ENCODE results near the gene ELMO1. TPM values are rescaled to one million over a fixed set of nuclear protein-coding genes. Genes with fewer than 3 reads are reported as not detected.

ELMO1 gene
- total and polyA plus RNA-seq, 10 of the 15 experiments (the other 5 are each of a cell fraction or from before 2014, with no cell fraction given) = 22.6 to 85.9 (median 56.6) TPM

DNA sequence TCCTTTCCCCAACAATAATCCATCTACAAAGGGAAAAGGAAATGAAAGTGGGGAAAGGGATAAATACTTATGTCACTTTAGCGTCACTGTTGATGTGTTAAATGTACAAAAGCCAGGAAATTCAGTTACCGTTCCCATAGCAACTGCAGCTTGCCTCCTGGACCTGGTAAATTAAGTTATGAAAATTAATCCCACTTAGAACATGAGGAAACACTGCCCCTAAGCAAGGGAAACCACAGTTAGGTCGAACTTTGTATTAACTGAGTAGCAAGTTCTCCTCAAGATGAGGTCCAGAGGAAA lies 386.2 kb downstream of the ELMO1 start (continued):
- no peak for TF ChIP-seq ELK1 (IDR thresholded peaks at IDR 0.05; ENCODE audit: low read depth, low read length)
- no peak for TF ChIP-seq ZNF217 (IDR thresholded peaks at IDR 0.05)
- no peak for TF ChIP-seq SMARCA5 (IDR thresholded peaks at IDR 0.05)
- TF ChIP-seq RAD21 (IDR thresholded peaks at IDR 0.05; ENCODE audit: insufficient read depth, low read depth, low read length) = no peak
- TF ChIP-seq ETV6 (conservative IDR thresholded peaks at IDR 0.05 in 1 of 2, IDR thresholded peaks at IDR 0.05 in 1 of 2; ENCODE audit: borderline replicate concordance in 1 of 2, low read depth in 1 of 2) = no peak

DNA sequence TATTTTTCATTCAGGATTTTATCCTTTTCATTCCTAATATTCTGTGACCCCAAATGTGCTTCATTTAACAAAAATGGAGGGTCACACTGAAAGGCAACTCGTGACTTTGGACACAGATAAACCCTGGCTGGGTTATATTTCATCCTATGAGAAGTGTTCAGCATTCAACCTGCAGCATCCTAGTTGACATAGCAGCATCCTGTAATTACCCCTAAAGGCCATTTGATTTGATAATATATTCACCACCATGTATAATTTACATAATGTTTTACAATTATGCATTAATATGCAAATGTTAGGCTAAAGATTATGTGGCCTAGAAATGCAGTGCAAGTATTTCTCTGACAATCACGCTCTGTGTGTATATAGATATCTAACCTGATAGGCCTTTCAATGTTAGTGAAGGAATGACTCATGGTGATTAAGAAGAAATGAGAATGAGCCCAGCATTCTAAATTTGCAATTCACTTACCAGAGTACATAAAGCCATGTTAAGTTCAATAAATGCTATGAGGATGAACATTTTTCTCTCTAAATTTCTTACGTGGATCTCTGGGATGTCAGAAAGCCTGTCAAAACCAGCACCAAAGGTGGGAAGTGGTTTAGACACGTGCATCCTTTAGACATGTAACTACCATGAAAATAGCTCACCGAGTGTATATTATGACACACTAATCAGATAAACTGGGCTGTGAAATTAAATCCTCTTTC lies 386.7 kb downstream of the ELMO1 start:
- Histone ChIP-seq H3K4me2 (ENCODE audit: control insufficient read depth, insufficient read depth) (no peak overlapping the region), H3K27me3 (replicated peaks in 1 of 2; ENCODE audit: control insufficient read depth in 2 of 2, insufficient read depth in 2 of 2, low read length in 1 of 2) (no peaks in the 10 kb centered on the region), H3K4me3 (no peak overlapping the region), H3K79me2 (ENCODE audit: control insufficient read depth, insufficient read depth, low read length) (no peaks in the 10 kb centered on the region), H3K4me1 (ENCODE audit: control insufficient read depth, insufficient read depth, low read length) (peaks cover 7% of the 10 kb centered on the region), H3K9ac (ENCODE audit: control insufficient read depth, insufficient read depth, low read length) (no peak overlapping the region), H2AFZ (ENCODE audit: control insufficient read depth, low read depth, low read length) (no peak overlapping the region), H3K9me3 (replicated peaks; ENCODE audit: control insufficient read depth, insufficient read depth, low read length) (no peaks in the 10 kb centered on the region; the same call in 2 of the 3 replicates), H4K20me1 (ENCODE audit: control insufficient read depth, insufficient read depth) (no peaks in the 10 kb centered on the region), H3K36me3 (ENCODE audit: control insufficient read depth in 2 of 2, insufficient read depth in 2 of 2, low read length in 1 of 2) (no peaks in the 10 kb centered on the region; a peak in 1 of 4 replicates), H3K27ac (ENCODE audit: control insufficient read depth, insufficient read depth) (no peak overlapping the region)
- intact Hi-C loops (cut with micrococcal nuclease; ENCODE audit: unreplicated experiment) (no loop called here), in situ Hi-C loops (cut with MboI) (no loop called here)
- POLR2A ChIA-PET = interaction anchor here (1.1 kb wide), 1 partner anchor 44 kb away, joined by 5 read pairs; no protein-coding TSS in a partner anchor
- SMC1A ChIA-PET (ENCODE audit: uncharacterized antibody, unreplicated experiment) = interaction anchor here (0.9 to 1.3 kb wide), 2 partner anchors 11 to 105 kb away, joined by 3 read pairs; no protein-coding TSS in a partner anchor
- RAD21 ChIA-PET (ENCODE audit: unreplicated experiment) = no interaction called here
- ATAC-seq (no peak), FAIRE-seq (no peak), DNase-seq (ENCODE audit: low read depth, low spot score) (no peak)
- CTCF ChIA-PET = interaction anchor here (1.4 kb wide), 1 partner anchor 10 kb away, joined by 4 read pairs; no protein-coding TSS in a partner anchor
- WGBS (ENCODE audit: insufficient coverage, insufficient replicate concordance, low lambda C conversion rate, missing lambda C conversion rate) = 74% methylated on average over 5 of the region's 5 CpGs
- no TSS peak for BruUV-seq (replicated peaks)
- TF ChIP-seq SMAD5 (IDR thresholded peaks at IDR 0.05; ENCODE audit: low read depth) (no peak), TCF3 (IDR thresholded peaks at IDR 0.05; ENCODE audit: borderline replicate concordance, insufficient read depth, low read depth, low read length) (no peak), SMARCA5 (IDR thresholded peaks at IDR 0.05) (no peak), LARP7 (IDR thresholded peaks at IDR 0.05) (no peak), ZNF217 (IDR thresholded peaks at IDR 0.05) (no peak)

Measured in GM12878 (cell line).